Liver (tissue), 4 donors: ENCODE results near the gene RIC8B. TPM values are rescaled to one million over a fixed set of nuclear protein-coding genes. Genes with fewer than 3 reads are reported as not detected.

Experiments
- polyA plus RNA-seq, 2 donors: library from polyadenylated mRNA; stranded (reverse) in 1 of 2; unstranded in 1 of 2; fragments of 200-250 nt in 1 of 2; fragments of >200 nt in 1 of 2; fragmentation: Nextera tagmentation in 1 of 2; extraction: Ambion mirVana in 1 of 2; gene quantifications; one replicate each; pipeline versions ENCODE4 v1.2.1 to v1.2.3, GENCODE V29; 2013 to 2015
- total RNA-seq, 2 donors: library from RNA; depleted of rRNA; stranded (reverse); fragments of >200 nt; gene quantifications; one replicate each; pipeline ENCODE4 v1.2.3, GENCODE V29; 2014
- donor health status: healthy.
- donor health status: healthy.
- donor health status: healthy.

The RIC8B gene
- total and polyA plus RNA-seq, 4 donors: 2.7 to 15.1 (median 4.2) TPM

Other genes starting within 250 kb of the RIC8B start
- gene RFX4, start 191.7 kb upstream of the RIC8B start, total RNA-seq: not detected
- not detected for gene RFX4, start 191.7 kb upstream of the RIC8B start, polyA plus RNA-seq
- gene TMEM263, start 181.2 kb downstream of the RIC8B start, total RNA-seq: 10 to 100 TPM; 21.8 to 38.0 TPM
- gene TMEM263, start 181.2 kb downstream of the RIC8B start, polyA plus RNA-seq: 10 to 100 TPM; 21.4 to 22.1 TPM
- gene MTERF2, start 212.5 kb downstream of the RIC8B start, total RNA-seq: 10 to 100 TPM; 13.6 to 13.8 TPM
- gene MTERF2, start 212.5 kb downstream of the RIC8B start, polyA plus RNA-seq: 10 to 100 TPM in 1 of 2 donors, 1 to 10 TPM in 1; 6.4 to 18.9 TPM